Adrenal gland (tissue), 5 donors: Measurements from ENCODE around the gene SUV39H2.

Source experiments
- POLR2A ChIP-seq, 2 donors: fragments of 450-650 bp; IDR thresholded peaks; one replicate each; pipeline ENCODE4 v1.6.1; 2017; ENCODE audit warnings: antibody characterized with exemption in 2 of 2, mild to moderate bottlenecking in 2 of 2, moderate library complexity in 1 of 2
- TF ChIP-seq, protein P1 (sequence below), 6 experiments: fragments of 450-650 bp in 4 of 6; fragments of 200-600 bp in 2 of 6; sonication (generic) in 1 of 6; IDR thresholded peaks; 1 replicate in 5 of 6; 2 replicates in 1 of 6; pipeline versions ENCODE4 v1.5.1 to v1.8.0; 2016 to 2021; ENCODE audit warnings: antibody characterized with exemption in 6 of 6, mild to moderate bottlenecking in 2 of 6, moderate library complexity in 1 of 6
- donor health status: DM: no; HTN: no; CAD: no.

DNA sequence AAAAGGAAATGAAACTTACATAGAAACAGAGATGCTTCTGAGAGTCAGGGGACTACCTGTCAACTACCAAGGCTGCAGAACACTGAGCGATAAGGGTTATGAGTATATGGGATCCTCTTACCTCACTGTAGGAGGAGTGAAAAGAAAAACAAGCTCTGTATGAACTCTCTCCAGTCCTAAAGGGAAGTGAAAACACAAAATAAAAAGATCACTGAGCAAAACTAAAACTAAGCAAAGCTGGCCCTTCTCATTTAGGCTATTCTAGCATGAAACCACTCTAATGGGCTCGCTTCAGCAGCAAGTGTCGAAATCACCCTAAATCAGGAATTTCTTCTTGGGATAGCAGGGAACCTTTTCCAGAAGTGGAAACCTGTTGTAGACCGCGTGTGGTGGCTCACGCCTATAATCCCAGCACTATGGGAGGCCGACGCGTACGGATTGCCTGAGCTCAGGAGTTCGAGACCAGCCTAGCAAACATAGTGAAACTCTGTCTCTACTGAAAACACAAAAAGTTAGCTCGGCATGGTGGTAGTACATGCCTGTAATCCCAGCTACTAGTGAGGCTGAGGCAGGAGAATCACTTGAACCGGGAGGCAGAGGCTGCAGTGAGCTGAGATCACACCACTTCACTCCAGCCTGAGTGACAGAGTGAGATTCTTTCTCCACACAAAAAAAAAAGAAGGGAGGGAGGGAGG, 48.2 kb downstream of the SUV39H2 start:
- TF ChIP-seq, protein P1, sequence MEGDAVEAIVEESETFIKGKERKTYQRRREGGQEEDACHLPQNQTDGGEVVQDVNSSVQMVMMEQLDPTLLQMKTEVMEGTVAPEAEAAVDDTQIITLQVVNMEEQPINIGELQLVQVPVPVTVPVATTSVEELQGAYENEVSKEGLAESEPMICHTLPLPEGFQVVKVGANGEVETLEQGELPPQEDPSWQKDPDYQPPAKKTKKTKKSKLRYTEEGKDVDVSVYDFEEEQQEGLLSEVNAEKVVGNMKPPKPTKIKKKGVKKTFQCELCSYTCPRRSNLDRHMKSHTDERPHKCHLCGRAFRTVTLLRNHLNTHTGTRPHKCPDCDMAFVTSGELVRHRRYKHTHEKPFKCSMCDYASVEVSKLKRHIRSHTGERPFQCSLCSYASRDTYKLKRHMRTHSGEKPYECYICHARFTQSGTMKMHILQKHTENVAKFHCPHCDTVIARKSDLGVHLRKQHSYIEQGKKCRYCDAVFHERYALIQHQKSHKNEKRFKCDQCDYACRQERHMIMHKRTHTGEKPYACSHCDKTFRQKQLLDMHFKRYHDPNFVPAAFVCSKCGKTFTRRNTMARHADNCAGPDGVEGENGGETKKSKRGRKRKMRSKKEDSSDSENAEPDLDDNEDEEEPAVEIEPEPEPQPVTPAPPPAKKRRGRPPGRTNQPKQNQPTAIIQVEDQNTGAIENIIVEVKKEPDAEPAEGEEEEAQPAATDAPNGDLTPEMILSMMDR (IDR thresholded peaks at IDR 0.05) = no peak
- TF ChIP-seq POLR2A (IDR thresholded peaks at IDR 0.05) = no peak
